Umbilical cord (tissue), 2 donors: ENCODE data around the gene C14orf180. TPM values are rescaled to one million over a fixed set of nuclear protein-coding genes. Genes with fewer than 3 reads are reported as not detected.
"Not testable (repeated sequence)": the region's sequence is repeated elsewhere in the genome, so short reads cannot be mapped to it uniquely, and the experiment has no call there.

Source experiments
- DNase-seq: peaks from one replicate; pipeline ENCODE4 v3.0.0-alpha.2; 2015; ENCODE audit warnings: low spot score
- total RNA-seq: library from RNA; depleted of rRNA; stranded (reverse); fragments of >200 nt; gene quantifications from one replicate; pipeline ENCODE4 v1.2.3, GENCODE V29; 2014; ENCODE audit warnings: low replicate concordance; ENCODE audit not compliant: insufficient read depth

The C14orf180 gene
- total RNA-seq, 1 donor from 2014 or later: 5.1 TPM

- DNase-seq: no peak
Observed at GRCh38 chr14:104577426-104577825, 2.1 kb upstream of the C14orf180 start.

- no peak for DNase-seq
Observed at GRCh38 chr14:104577847-104578301, 1.7 kb upstream of the C14orf180 start.

- no peak for DNase-seq
Observed at GRCh38 chr14:104578321-104578720, 1.2 kb upstream of the C14orf180 start.

GRCh38 chr14:104579939-104580338 lies 375 bp downstream of the C14orf180 start:
- DNase-seq: not testable (repeated sequence)

GRCh38 chr14:104580961-104581360 lies 1.4 kb downstream of the C14orf180 start:
- DNase-seq: peak; percentile 90

- no peak for DNase-seq
Observed at GRCh38 chr14:104581521-104581920, 2.0 kb downstream of the C14orf180 start.

GRCh38 chr14:104582005-104582404 lies 2.4 kb downstream of the C14orf180 start:
- DNase-seq: peak; percentile 90

- DNase-seq: peak; percentile 84
Observed at GRCh38 chr14:104582662-104583061, 3.1 kb downstream of the C14orf180 start.

- no peak for DNase-seq
Observed at GRCh38 chr14:104583424-104584306, 4.1 kb downstream of the C14orf180 start.

- DNase-seq: no peak
Observed at GRCh38 chr14:104584557-104584956, 5.0 kb downstream of the C14orf180 start.

- peak; percentile 83 for DNase-seq
Observed at GRCh38 chr14:104585966-104586697, 6.6 kb downstream of the C14orf180 start.

GRCh38 chr14:104586832-104587620 lies 7.5 kb downstream of the C14orf180 start:
- no peak for DNase-seq

- DNase-seq: no peak
Observed at GRCh38 chr14:104587641-104588040, 8.1 kb downstream of the C14orf180 start.

GRCh38 chr14:104588066-104588857 lies 8.7 kb downstream of the C14orf180 start:
- DNase-seq: no peak

GRCh38 chr14:104589338-104590195 lies 10.0 kb downstream of the C14orf180 start:
- DNase-seq: no peak

GRCh38 chr14:104590240-104590965 lies 10.8 kb downstream of the C14orf180 start:
- DNase-seq: no peak

GRCh38 chr14:104591031-104591430 lies 11.5 kb downstream of the C14orf180 start:
- DNase-seq: no peak

GRCh38 chr14:104591506-104592291 lies 12.1 kb downstream of the C14orf180 start:
- DNase-seq: no peak
